Cerebellar cortex (tissue), 1 donor: ENCODE measurements around the gene IKBIP.
"Not testable (repeated sequence)": the region's sequence is repeated elsewhere in the genome, so short reads cannot be mapped to it uniquely, and the experiment has no call there.

Source experiments
- DNase-seq: peaks from one replicate; pipeline ENCODE4 v3.0.0-alpha.2; 2015; ENCODE audit warnings: low spot score

Gene IKBIP

DNA sequence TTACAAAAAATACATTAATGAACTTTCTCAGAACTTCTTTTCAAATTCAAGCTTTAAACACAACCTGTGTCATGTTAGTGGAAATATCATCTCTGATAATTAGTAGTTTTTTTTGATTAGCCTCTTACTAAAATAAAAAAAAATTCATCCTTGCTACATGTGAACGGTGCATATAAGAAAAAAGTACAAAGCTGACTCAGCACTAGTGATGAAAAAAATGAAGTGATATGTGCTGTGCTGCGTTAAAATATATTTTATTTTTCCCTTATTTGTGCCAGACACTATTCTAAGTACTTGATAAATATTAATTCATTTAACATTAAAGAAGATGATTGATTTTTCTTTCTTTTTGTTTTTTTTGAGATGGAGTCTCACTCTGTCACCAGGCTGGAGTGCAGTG is 7.5 kb downstream of the IKBIP start:
- no peak for DNase-seq

DNA sequence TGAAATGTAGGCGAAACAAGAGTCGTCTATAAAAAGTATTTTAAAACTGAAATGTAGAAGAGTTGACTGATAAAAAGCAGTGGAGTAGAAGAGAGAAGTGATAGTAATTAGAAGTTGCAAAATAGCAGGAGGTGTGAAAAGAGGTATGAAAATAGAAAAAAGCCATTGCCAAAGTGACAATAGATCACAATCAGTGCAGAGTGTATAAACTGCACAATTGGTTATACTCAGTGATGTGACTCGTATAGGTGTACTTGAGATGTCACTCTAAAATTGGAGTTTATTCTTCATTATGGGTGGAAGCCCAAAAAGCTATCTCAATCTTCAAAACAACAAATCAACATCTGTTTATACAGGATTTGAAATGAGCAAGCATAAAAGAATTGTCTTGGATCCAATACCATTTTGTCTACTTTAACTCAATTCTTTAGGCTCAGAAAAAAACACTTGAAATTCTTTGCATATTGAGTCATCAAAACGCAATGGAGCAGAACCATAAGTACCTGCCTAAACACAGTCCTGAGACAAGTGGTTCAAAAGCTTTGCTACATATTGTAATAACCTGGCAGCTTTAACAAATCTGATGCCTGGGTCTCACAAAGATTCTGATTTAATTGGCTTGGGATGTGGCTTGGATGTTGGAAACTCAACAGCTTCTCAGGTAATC is 8.8 kb downstream of the IKBIP start:
- DNase-seq = no peak

DNA sequence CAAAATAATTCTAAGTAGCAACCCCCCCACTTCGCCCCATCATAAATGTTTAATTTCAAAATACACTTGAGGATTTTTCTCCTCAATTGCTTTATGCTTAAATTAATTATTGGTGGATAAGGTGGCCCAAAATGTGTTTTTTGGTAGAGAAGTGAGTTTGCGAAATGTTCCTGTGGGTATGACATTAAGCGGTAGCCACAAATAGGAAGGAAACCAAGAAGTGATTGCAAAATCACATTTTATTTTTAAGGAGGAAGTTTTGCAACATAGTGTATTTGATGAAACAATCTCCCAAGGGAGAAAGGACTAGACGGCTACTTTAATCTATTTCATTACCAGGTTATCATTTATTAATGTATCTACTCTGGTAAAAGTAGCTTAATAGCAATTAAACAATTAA is 25.6 kb downstream of the IKBIP start:
- DNase-seq = no peak

- no peak for DNase-seq
Observed at GRCh38 chr12:98612696-98613334, 31.8 kb downstream of the IKBIP start.

GRCh38 chr12:98610596-98610995 is 34.0 kb downstream of the IKBIP start:
- DNase-seq = no peak

DNA sequence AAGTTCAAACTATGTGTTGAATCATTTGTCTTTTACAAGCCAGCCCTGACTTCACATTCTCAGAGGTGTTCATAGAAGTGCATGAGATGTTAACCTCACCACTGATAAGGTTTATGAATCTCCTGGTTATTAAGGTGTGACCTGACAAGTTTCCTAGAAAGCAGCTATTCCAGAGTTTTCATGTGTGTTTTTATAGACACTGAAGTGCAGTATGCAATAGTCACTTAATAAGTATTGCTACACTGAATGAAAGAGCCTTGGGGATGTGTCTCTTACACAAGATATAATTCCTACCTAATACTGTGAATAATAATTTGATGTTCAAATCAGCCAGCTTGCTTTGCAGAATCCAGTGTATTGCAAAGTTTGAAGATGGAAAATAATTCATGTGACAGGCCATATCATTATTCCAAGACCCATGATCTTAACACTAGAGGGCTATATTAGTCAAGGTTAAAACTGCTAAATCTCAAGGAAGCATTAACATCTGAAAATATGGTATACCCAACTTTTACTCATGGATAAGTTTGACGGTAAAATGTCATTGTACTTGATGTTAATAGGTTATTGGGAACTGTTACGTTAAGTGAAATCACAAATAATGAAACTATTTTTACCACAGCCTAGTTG is 38.1 kb downstream of the IKBIP start:
- no peak for DNase-seq

DNA sequence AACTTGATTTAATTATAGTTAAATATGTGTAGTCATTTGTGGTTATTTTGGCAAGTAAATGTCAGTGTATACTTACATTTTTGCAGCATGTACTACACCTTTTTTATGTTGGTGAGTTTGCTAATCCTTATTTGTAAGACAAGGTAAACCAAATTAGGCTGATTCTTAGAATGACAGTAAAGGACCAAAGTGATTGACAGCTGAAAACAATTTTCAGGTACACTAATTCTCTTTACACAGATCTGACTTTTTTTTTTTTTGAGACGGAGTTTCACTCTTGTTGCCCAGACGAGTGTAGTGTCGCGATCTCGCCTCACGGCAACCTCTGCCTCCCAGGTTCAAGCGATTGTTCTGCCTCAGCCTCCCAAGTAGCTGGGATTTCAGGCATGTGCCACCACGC is 42.7 kb downstream of the IKBIP start:
- no peak for DNase-seq

- not testable (repeated sequence) for DNase-seq
Observed at GRCh38 chr12:98597313-98597712, 47.3 kb downstream of the IKBIP start.

- no peak for DNase-seq
Observed at GRCh38 chr12:98595243-98595988, 49.2 kb downstream of the IKBIP start.

- no peak for DNase-seq
Observed at GRCh38 chr12:98594050-98594835, 50.3 kb downstream of the IKBIP start.

GRCh38 chr12:98593351-98594049 is 51.1 kb downstream of the IKBIP start, which contains the start of gene SLC25A3:
SLC25A3 (plus strand) TSS chr12:98593686; CDS start chr12:98593979, 293 bp downstream.
- DNase-seq = peak; percentile 98

- DNase-seq = no peak
Observed at GRCh38 chr12:98592825-98593322, 51.7 kb downstream of the IKBIP start.

- peak; percentile 22 for DNase-seq
Observed at GRCh38 chr12:98591209-98591608, 53.4 kb downstream of the IKBIP start.

DNA sequence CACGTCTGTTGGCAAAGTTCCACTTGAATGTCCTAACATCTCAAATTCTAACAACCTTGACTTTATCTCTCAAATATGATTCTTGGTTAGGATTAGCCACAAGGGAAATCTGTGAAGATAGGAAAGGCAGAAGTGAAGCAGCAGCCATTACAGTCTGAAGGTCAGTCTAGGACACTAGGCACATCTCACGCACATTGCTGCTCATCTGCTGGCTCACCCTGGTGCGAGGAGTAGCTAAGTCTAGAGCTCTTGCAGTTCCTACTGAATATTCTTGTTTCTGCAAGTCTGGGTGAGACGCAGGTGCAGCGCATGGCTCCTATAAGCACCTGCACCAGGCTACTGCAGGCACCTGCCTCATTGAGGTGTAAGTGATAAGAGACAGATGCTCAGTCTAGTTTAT is 57.5 kb downstream of the IKBIP start:
- no peak for DNase-seq

- no peak for DNase-seq
Observed at GRCh38 chr12:98582093-98582492, 62.5 kb downstream of the IKBIP start.

- no peak for DNase-seq
Observed at GRCh38 chr12:98581101-98581500, 63.5 kb downstream of the IKBIP start.

DNA sequence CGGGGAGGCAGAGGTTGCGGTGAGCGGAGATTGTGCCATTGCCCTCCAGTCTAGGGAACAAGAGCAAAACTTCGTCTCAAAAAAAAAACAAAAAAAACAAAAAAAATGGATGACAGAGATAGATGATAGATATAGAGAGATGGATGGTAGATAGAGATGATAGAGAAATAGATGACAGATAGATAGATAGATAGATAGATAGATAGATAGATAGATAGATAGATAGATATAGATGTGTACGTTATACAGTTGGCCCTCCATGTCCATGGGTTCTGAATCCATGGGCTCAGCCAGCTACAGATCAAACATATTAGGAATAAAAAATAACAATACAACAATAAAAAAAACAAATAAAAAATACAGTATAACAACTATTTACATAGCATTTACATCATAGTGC is 63.9 kb downstream of the IKBIP start:
- no peak for DNase-seq

DNA sequence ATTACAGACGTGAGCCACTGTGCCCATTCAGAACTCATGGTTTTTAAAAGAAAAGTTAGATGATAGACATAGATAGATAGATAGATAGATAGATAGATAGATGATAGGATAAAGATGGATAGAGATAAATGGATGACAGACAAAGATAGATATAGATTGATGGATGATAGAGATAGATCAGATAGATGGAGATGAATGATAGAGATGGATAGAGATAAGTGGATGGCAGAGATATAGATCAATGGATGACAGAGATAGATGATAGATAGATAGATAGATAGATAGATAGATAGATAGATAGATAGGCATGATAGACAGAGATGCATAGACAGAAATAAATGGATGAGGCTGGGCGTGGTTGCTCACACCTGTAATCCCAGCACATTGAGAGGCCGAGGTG is 64.8 kb downstream of the IKBIP start:
- DNase-seq = no peak

GRCh38 chr12:98579347-98579746 is 65.2 kb downstream of the IKBIP start:
- DNase-seq = no peak

DNA sequence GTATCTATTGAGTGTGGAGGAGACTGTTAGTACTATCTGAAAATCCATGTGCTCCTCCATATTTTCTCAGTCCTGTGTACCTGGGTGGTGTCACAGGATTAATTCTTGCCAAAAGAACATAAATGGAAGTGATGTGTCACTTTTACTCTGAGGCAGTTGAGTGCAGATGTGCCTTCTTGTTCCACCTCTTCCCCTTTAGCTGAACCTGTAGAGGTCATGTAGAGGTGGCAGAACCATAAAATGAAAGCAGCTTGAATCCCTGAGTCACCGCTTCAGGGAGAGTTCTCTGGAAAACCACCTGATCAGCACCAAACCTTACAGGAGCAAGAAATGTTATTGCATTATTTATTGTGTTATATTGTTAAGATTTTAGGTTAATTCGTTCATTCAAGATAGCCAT is 65.8 kb downstream of the IKBIP start:
- no peak for DNase-seq

GRCh38 chr12:98578392-98578791 is 66.2 kb downstream of the IKBIP start:
- DNase-seq = no peak
